HL-60 (cell line): Measurements from ENCODE around the gene NDUFA8.

ENCODE experiments used
- DNase-seq, 2 experiments: peaks; one replicate each; pipeline ENCODE4 v3.0.0-alpha.2; 2010 to 2020; ENCODE audit warnings: low read depth in 1 of 2, low spot score in 1 of 2
- H3K27ac ChIP-seq: fragments of 250-450 bp; sonication (Bioruptor Pico); replicated peaks from 2 replicates; pipeline ENCODE4 v1.5.1; 2020; ENCODE audit warnings: mild to moderate bottlenecking, moderate library complexity
- H3K27me3 ChIP-seq: fragments of 250-450 bp; sonication (Bioruptor Pico); 2 replicates; pipeline ENCODE4 v1.5.1; 2021; ENCODE audit warnings: mild to moderate bottlenecking, moderate library complexity; ENCODE audit not compliant: insufficient read depth, poor library complexity, severe bottlenecking
- H3K4me3 ChIP-seq: replicated peaks from 2 replicates; pipeline ENCODE4 v1.5.1; 2011; ENCODE audit warnings: mild to moderate bottlenecking, control low read depth, low read length; ENCODE audit not compliant: insufficient read depth
- CTCF ChIP-seq: IDR thresholded peaks from one replicate; pipeline ENCODE4 v1.5.1; 2011; ENCODE audit warnings: low read length, control low read depth, inconsistent platforms; ENCODE audit not compliant: insufficient read depth
- GABPA ChIP-seq: IDR thresholded peaks from 2 replicates; pipeline ENCODE4 v1.6.1; 2012; ENCODE audit warnings: low read depth
- POLR2AphosphoS5 ChIP-seq: IDR thresholded peaks from 2 replicates; pipeline ENCODE4 v1.6.1; 2012; ENCODE audit warnings: low read depth
- SPI1 ChIP-seq: IDR thresholded peaks from 2 replicates; pipeline ENCODE4 v1.6.1; 2012; ENCODE audit warnings: low read depth, mild to moderate bottlenecking, borderline replicate concordance
- TF ChIP-seq, protein P1 (sequence below): IDR thresholded peaks from 2 replicates; pipeline ENCODE4 v1.6.1; 2012; ENCODE audit warnings: low read depth; ENCODE audit not compliant: insufficient replicate concordance

NDUFA8 gene

GRCh38 chr9:122112238-122112637 lies 47.3 kb downstream of the NDUFA8 start:
- Histone ChIP-seq H3K27ac (no peak overlapping the region), H3K4me3 (no peak overlapping the region), H3K27me3 (no peaks in the 10 kb centered on the region)
- no peak for DNase-seq
- TF ChIP-seq POLR2AphosphoS5, result no peak
- no peak for TF ChIP-seq SPI1
- TF ChIP-seq CTCF, result no peak

- DNase-seq, result no peak
- no peaks in the 10 kb centered on the region for H3K27me3 ChIP-seq
- no peak overlapping the region for H3K4me3 ChIP-seq
- no peak overlapping the region for H3K27ac ChIP-seq
- TF ChIP-seq GABPA, result no peak
- no peak for TF ChIP-seq CTCF
- TF ChIP-seq, protein P1, sequence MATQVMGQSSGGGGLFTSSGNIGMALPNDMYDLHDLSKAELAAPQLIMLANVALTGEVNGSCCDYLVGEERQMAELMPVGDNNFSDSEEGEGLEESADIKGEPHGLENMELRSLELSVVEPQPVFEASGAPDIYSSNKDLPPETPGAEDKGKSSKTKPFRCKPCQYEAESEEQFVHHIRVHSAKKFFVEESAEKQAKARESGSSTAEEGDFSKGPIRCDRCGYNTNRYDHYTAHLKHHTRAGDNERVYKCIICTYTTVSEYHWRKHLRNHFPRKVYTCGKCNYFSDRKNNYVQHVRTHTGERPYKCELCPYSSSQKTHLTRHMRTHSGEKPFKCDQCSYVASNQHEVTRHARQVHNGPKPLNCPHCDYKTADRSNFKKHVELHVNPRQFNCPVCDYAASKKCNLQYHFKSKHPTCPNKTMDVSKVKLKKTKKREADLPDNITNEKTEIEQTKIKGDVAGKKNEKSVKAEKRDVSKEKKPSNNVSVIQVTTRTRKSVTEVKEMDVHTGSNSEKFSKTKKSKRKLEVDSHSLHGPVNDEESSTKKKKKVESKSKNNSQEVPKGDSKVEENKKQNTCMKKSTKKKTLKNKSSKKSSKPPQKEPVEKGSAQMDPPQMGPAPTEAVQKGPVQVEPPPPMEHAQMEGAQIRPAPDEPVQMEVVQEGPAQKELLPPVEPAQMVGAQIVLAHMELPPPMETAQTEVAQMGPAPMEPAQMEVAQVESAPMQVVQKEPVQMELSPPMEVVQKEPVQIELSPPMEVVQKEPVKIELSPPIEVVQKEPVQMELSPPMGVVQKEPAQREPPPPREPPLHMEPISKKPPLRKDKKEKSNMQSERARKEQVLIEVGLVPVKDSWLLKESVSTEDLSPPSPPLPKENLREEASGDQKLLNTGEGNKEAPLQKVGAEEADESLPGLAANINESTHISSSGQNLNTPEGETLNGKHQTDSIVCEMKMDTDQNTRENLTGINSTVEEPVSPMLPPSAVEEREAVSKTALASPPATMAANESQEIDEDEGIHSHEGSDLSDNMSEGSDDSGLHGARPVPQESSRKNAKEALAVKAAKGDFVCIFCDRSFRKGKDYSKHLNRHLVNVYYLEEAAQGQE, result no peak
- no peak for TF ChIP-seq POLR2AphosphoS5
Observed at GRCh38 chr9:122111413-122112085, 48.0 kb downstream of the NDUFA8 start.

DNA sequence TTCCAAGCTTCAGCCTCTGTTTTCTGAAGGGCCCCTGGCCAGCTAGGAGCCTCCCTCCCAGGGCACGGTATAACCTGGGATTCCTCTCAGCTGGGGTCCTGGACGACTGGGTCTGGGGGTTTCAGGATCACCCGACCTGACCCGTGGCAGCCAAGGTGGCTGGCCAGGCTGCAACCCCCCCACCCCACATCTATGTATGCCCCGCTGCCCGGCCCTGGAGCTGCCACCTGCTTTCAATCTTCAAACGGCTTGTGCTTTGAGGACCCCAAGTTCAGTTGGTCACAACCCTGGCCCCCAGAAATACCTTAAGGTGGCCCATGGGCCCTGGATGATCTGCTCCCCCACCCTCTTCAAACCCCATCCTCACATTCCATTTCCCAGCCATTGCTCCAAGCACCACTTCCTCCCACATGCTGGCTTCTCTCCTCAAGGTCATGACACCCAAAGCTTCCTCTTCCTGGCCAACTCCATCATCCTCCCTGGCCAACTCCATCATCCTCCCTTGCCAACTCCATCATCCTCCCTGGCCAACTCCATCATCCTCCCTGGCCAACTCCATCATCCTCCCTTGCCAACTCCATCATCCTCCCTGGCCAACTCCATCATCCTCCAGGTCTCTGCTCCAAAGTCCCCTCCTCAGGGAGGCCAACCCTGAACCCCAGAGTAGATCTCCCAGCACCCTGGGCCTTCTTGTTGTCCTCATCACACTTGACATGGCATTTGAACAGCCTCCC lies 49.3 kb downstream of the NDUFA8 start:
- TF ChIP-seq CTCF (no peak), GABPA (no peak), POLR2AphosphoS5 (no peak), SPI1 (no peak)
- TF ChIP-seq, protein P1, result no peak
- Histone ChIP-seq H3K4me3 (no peak overlapping the region), H3K27me3 (no peaks in the 10 kb centered on the region), H3K27ac (no peak overlapping the region)
- no peak for DNase-seq
